NCI-H1694 treated with DMSO at 0.1 percent for 48 hours (cell line): ENCODE data around the gene BAK1.
"Not testable (repeated sequence)": the region's sequence is repeated elsewhere in the genome, so short reads cannot be mapped to it uniquely, and the experiment has no call there.

ENCODE experiments used
- DNase-seq: peaks from one replicate; lab custom pipeline; 2025; lab: John Stamatoyannopoulos, UW

BAK1 gene

DNA sequence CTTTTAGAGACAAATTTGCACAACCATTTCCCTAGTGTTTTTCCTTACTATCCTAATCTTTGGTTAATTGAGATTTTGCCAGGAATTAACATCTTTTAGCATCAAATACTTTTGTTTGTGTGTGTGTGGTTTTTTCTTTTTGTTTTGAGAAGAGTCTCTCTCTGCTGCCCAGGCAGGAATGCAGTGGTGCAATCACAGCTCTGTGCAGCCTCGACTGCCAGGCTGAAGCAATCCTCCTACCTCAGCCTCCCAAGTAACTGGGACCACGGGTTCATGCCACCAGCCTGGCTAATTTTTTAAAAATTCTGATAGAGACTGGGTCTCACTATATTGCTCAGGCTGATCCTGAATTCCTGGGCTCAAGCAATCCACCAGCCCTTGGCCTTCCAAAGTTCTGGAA lies 28.5 kb downstream of the BAK1 start:
- no peak for DNase-seq

DNA sequence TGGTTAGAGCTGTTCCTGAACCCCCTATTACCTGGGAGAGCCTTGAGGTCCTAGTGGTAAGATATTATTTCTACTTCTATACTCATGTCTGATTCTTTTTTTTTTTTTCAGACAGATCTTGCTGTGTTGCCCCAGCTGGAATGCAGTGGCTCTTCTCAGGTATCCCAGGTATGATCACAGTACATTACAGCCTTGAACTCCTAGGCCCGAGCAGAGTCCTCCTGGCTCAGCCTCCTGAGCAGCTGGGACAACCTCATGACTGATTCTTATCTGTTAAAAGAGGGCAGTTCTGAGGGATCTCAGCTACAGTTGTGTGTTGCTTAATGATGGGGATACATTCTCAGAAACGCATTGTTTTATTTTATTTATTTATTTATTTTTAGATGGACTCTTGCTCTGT lies 30.2 kb downstream of the BAK1 start:
- DNase-seq, result no peak

DNA sequence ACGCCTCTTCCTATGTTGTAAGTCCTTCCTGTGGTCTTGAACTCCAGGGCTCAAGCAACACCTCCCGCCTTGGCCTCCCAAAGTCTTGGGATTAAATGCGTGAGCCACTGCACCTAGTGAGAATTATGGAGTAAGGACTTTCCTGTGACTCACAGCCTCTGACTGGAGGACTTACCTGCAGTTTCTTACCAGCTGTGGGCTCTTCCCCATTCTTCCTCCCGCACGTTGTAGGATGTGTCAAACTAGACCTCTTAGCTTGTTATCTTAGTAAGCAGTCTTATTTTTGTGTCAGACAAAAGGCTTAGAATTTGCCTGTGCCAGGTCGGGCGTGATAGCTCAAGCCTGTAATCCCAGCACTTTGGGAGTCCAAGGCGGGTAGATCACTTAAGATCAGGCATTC lies 30.9 kb downstream of the BAK1 start:
- DNase-seq, result no peak

DNA sequence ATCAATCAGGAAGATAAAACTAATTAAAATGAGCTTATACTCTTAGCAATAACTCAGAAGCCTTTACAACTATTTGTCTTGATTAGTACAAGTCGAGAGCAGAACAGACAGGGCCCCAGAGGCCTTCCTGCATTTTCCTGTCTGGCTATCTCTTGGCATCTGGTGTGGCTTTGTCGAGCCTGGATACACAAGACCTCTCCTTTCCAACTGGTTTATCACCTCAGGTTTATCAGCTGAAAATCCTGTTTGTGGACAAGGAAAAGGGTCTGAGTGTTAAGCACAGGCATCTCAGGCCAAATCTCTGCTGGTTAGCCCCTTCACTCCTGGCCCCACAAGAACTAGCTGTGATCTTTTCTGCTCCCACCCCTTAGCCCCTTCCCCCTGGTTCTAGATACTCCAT lies 32.6 kb downstream of the BAK1 start:
- DNase-seq, result no peak

DNA sequence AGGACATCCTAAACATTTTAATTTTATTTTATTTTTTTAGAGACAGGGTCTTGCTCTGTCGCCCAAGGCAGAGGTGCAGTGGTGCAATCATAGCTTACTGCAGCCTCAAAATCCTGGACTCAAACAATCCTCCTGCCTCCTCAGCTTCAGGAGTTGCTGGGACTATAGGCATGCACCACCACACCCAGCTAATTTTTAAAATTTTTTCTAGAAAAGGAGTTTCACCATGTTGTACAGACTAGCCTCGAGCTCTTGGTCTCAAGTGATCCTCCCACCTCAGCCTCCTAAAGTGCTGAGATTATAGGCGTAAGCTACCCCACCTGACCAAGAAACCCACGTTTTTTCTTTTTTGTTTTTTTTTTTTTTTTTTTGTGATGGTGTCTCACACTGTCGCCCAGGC lies 33.3 kb downstream of the BAK1 start:
- no peak for DNase-seq

DNA sequence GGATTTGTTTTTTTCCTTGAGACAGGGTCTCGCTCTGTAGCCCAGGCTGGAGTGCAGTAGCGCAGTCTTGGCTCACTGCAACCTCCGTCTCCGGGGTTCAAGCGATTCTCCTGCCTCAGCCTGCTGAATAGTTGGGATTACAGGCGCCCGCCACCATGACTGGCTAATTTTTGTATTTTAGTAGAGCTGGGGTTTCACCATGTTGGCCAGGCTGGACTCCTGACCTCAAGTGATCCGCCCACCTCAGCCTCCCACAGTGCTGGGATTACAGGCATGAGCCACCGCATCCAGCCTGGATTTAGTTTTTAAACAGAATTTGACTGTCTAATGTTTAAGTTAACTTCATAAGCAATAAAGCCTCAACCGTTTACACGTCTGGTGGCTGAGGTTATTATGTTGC lies 34.8 kb downstream of the BAK1 start:
- DNase-seq, result not testable (repeated sequence)

DNA sequence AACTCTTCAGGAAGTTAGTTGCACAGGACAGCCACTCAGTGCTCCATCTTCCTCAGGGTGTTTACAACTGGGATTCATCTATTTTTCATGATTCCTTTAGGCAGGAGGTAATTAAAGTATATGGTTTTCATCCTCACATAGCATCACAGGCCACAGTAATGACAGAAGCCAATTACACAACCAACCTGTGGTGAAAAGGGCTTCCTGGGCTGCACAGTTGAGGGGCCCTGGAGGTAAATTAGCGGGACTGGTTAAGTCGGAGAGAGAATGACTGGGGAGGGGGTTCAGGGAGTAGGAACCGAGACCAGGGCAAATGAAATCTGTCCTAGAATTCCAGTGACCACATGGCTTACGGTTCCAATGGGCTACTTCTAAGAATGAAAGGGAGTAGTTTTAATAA lies 37.0 kb downstream of the BAK1 start:
- no peak for DNase-seq

DNA sequence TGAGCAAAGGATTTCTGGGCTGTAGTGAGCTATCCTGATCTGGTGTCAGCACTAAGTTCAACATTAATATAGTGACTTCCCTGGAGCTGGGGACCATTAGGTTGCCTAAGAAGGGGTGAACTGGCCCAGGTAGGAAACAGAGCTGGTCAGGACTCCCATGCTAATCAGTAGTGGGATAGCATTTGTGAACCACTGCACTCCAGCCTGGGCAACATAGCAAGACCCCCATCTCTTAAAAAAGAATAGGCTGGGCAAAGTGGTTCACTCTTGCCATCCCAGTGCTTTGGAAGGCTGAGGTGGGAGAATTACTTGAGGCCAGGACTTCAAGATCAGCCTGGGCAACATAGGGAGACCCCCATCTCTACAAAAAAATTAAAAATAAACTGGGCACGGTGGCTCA lies 39.3 kb downstream of the BAK1 start:
- DNase-seq, result no peak

DNA sequence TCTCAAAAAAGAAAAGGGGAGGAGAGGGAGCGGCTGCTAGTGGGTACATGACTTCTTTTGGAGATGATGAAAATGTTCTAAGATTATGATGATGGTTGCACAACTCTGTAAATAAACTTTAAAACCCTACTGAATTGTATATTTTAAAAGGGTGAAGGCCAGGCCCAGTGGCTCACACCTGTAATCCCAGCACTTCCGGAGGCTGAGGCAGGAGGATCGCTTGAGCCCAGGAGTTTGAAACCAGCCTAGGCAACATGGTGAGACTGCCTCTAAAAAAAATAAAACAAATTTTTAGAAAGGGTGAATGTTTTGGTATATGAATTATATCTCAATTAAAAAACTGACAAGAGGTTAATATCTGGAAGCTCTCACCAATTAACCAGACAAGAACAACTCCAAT lies 45.4 kb downstream of the BAK1 start:
- no peak for DNase-seq

DNA sequence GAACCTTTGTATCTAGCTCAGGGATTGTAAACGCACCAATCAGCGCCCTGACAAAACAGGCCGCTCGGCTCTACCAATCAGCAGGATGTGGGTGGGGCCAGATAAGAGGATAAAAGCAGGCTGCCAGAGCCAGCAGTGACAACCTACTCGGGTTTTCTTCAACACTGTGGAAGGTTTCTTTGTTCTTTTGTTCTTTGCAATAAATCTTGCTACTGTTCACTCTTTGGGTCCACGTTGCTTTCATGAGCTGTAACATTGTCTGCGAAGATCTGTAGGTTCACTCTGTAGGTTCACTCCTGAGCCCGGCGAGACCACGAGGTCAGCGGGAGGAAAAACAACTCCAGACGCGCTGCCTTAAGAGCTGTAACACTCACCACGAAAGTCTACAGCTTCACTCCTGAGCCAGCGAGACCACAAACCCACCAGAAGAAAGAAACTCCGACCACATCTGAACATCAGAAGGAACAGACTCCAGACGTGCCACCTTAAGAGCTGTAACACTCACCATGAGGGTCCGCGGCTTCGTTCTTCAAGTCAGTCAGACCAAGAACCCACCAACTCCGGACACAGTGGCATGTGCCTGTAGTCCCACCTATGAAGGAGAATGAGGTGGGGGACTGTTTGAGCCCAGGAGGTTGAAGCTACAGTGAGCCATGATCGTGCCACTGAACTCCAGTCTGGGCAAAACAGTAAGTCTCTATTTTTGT lies 46.8 kb downstream of the BAK1 start:
- not testable (repeated sequence) for DNase-seq

DNA sequence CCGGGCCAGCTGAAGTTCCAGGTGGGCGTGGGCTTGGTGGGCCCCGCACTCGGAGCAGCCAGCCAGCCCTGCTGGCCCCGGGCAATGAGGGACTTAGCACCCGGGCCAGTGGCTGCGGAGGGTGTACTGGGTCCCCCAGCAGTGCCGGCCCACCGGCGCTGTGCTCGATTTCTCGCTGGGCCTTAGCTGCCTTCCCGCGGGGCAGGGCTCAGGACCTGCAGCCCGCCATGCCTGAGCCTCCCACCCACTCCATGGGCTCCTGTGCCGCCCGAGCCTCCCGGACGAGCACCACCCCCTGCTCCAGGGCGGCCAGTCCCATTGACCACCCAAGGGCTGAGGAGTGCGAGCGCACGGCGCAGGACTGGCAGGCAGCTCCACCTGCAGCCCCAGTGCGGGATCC lies 47.6 kb downstream of the BAK1 start:
- DNase-seq, result not testable (repeated sequence)

DNA sequence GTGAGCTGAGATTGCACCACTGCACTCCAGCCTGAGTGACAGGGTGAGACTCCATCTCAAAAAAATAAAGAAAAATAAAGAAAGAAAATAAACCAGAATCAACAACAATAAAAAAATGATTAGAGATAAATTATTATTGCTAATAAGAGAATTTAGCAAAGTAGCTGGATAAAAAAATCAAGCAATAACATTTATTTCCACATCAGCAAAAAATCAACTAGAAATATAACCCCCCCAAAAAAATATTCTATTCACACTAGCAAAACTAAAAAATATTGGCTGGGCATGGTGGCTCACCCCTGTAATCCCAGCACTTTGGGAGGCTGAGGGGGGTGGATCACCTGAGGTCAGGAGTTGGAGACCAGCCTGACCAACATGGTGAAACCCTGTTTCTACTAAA lies 49.5 kb downstream of the BAK1 start:
- not testable (repeated sequence) for DNase-seq
